Spleen (tissue), 11 donors: ENCODE measurements around the gene CCDC192. TPM values are rescaled to one million over a fixed set of nuclear protein-coding genes. Genes with fewer than 3 reads are reported as not detected.
"Not testable (repeated sequence)": the region's sequence is repeated elsewhere in the genome, so short reads cannot be mapped to it uniquely, and the experiment has no call there.

ENCODE experiments used
- DNase-seq: peaks from one replicate; pipeline ENCODE4 v3.0.0-alpha.2; 2020
- H3K27ac ChIP-seq, 8 donors: fragments of 200-600 bp; sonication (generic) in 7 of 8; 1 replicate in 4 of 8; 2 replicates in 4 of 8; pipeline versions ENCODE4 v1.5.0 to v1.8.0; 2016 to 2021; ENCODE audit warnings: inconsistent platforms in 4 of 8, mild to moderate bottlenecking in 4 of 8, moderate library complexity in 1 of 8
- H3K27me3 ChIP-seq, 7 donors: fragments of 200-600 bp; sonication (generic) in 6 of 7; replicated peaks in 1 of 7; 1 replicate in 4 of 7; 2 replicates in 3 of 7; pipeline versions ENCODE4 v1.5.0 to v1.8.0; 2016 to 2021; ENCODE audit warnings: inconsistent platforms in 3 of 7, mild to moderate bottlenecking in 1 of 7
- H3K36me3 ChIP-seq, 6 donors: fragments of 200-600 bp; sonication (generic) in 5 of 6; 1 replicate in 4 of 6; 2 replicates in 2 of 6; pipeline versions ENCODE4 v1.5.0 to v1.8.0; 2016 to 2021; ENCODE audit warnings: inconsistent platforms in 2 of 6
- H3K4me1 ChIP-seq, 6 donors: fragments of 200-600 bp; sonication (generic) in 5 of 6; 1 replicate in 3 of 6; 2 replicates in 3 of 6; pipeline versions ENCODE4 v1.5.0 to v1.8.0; 2016 to 2021; ENCODE audit warnings: inconsistent platforms in 3 of 6
- H3K4me3 ChIP-seq, 8 donors: fragments of 200-600 bp; sonication (generic) in 7 of 8; 1 replicate in 4 of 8; 2 replicates in 4 of 8; pipeline versions ENCODE4 v1.5.0 to v1.8.0; 2016 to 2021; ENCODE audit warnings: inconsistent platforms in 4 of 8, mild to moderate bottlenecking in 4 of 8, moderate library complexity in 2 of 8
- H3K9me3 ChIP-seq, 8 donors: fragments of 200-600 bp; sonication (generic) in 7 of 8; 1 replicate in 4 of 8; 2 replicates in 4 of 8; pipeline versions ENCODE4 v1.5.0 to v1.8.0; 2016 to 2021; ENCODE audit warnings: inconsistent platforms in 4 of 8
- POLR2A ChIP-seq, 3 donors: fragments of 450-650 bp; IDR thresholded peaks; one replicate each; pipeline ENCODE4 v1.5.1; 2017; ENCODE audit warnings: antibody characterized with exemption in 3 of 3, mild to moderate bottlenecking in 1 of 3
- POLR2AphosphoS5 ChIP-seq, 3 donors: sonication (generic); formaldehyde crosslinking; IDR thresholded peaks; one replicate each; pipeline ENCODE4 v1.5.1; 2017; ENCODE audit warnings: antibody characterized with exemption in 3 of 3
- WGBS, 5 donors: extraction: QIAGEN DNeasy Blood & Tissue Kit in 3 of 5; methylation state at CpG; one replicate each; pipeline versions ENCODE4 v1.1.5 to v1.1.7; 2013 to 2018; 5-methylcytosine and 5-hydroxymethylcytosine counted together
- intact Hi-C: fragments of 100-400 bp; cut with DNase I; formaldehyde crosslinking; loops from one replicate; pipeline ENCODE4 v1.15.0; 2023; ENCODE audit warnings: low total_unique reads
- polyA plus RNA-seq, 3 donors: library from polyadenylated mRNA; stranded (reverse); fragments of 200-250 nt; gene quantifications; one replicate each; pipeline ENCODE4 v1.2.1, GENCODE V29; 2013
- total RNA-seq, 7 donors: library from RNA; depleted of rRNA in 3 of 7; stranded (reverse); fragments of >200 nt in 3 of 7; fragmentation: NEBNext Ultra II Directional in 4 of 7; extraction: Animal tissue kit (Norgen Biotek cat#: 25700) in 4 of 7; gene quantifications; one replicate each; pipeline versions ENCODE4 v1.1.0 to v1.2.1, GENCODE V29; 2016 to 2021
- TF ChIP-seq, protein P1 (sequence below), 11 experiments: fragments of 200-600 bp in 7 of 11; fragments of 450-650 bp in 4 of 11; sonication (generic) in 4 of 11; IDR thresholded peaks in 8 of 11; conservative IDR thresholded peaks in 3 of 11; 1 replicate in 7 of 11; 2 replicates in 4 of 11; pipeline versions ENCODE4 v1.4.0 to v1.8.0; 2016 to 2021; ENCODE audit warnings: antibody characterized with exemption in 11 of 11, inconsistent platforms in 4 of 11, mild to moderate bottlenecking in 1 of 11
- donor health status: healthy with polysubstance abuse.
- donor health status: DM: no; HTN: no; CAD: no; lungs with moderate emphysema.
- donor health status: DM: no; HTN: no; CAD: no.
- donor health status: Bipolar disorder and iron deficiency.
- donor health status: healthy.
- donor health status: DM: no; HTN: no; CAD: no.
- donor health status: DM: yes; HTN: yes; CAD: no.

The CCDC192 gene
- total and polyA plus RNA-seq, 10 donors, result not detected

DNA sequence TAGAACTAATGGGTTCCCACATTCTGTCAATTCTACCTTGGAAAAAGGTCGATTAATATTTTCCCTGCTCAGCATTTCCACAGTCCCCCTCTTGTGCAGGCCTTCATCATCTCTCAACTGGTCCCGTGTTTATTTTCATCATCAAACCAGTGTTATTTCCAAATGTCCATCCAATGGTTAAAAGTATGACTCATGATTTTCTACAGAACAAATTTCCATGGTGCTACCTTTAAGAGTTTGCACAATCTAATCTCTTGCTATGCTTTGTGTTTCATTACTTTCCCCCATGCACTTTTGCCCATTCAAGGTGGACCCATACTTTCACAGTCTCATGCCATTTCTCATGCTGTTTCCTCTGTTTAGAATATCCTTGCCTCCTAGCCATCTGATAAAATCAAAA, 143.7 kb downstream of the CCDC192 start:
- TF ChIP-seq POLR2A (IDR thresholded peaks at IDR 0.05) (no peak), POLR2AphosphoS5 (IDR thresholded peaks at IDR 0.05) (no peak)
- TF ChIP-seq, protein P1, sequence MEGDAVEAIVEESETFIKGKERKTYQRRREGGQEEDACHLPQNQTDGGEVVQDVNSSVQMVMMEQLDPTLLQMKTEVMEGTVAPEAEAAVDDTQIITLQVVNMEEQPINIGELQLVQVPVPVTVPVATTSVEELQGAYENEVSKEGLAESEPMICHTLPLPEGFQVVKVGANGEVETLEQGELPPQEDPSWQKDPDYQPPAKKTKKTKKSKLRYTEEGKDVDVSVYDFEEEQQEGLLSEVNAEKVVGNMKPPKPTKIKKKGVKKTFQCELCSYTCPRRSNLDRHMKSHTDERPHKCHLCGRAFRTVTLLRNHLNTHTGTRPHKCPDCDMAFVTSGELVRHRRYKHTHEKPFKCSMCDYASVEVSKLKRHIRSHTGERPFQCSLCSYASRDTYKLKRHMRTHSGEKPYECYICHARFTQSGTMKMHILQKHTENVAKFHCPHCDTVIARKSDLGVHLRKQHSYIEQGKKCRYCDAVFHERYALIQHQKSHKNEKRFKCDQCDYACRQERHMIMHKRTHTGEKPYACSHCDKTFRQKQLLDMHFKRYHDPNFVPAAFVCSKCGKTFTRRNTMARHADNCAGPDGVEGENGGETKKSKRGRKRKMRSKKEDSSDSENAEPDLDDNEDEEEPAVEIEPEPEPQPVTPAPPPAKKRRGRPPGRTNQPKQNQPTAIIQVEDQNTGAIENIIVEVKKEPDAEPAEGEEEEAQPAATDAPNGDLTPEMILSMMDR (IDR thresholded peaks at IDR 0.05 in 8 of 11, conservative IDR thresholded peaks at IDR 0.05 in 3 of 11), result no peak
- H3K4me1 ChIP-seq, result no peaks in the 10 kb centered on the region
- no peak overlapping the region for H3K27ac ChIP-seq
- intact Hi-C loops, result no loop called here
- DNase-seq, result no peak
- H3K36me3 ChIP-seq, result no peaks in the 10 kb centered on the region
- H3K27me3 ChIP-seq, result no peaks in the 10 kb centered on the region
- WGBS, 5 donors, result 76 to 91% (median 89%) methylated on average over 2 of the region's 2 CpGs
- H3K9me3 ChIP-seq, result no peaks in the 10 kb centered on the region
- no peak overlapping the region for H3K4me3 ChIP-seq

- H3K36me3 ChIP-seq, H3K4me1 ChIP-seq, H3K4me3 ChIP-seq, H3K27ac ChIP-seq, DNase-seq, intact Hi-C loops, H3K27me3 ChIP-seq, H3K9me3 ChIP-seq: not testable (repeated sequence)
- WGBS, 5 donors, result 92 to 97% (median 95%) methylated on average over 5 of the region's 5 CpGs
These were observed 144.4 kb downstream of the CCDC192 start for GRCh38 chr5:127847641-127848040.

GRCh38 chr5:127848098-127848497, 144.9 kb downstream of the CCDC192 start:
- WGBS, 5 donors, result 42 to 73% (median 46%) methylated on average over 1 of the region's 1 CpG
- no peaks in the 10 kb centered on the region for H3K27me3 ChIP-seq
- no peaks in the 10 kb centered on the region for H3K9me3 ChIP-seq
- DNase-seq, result no peak
- H3K4me1 ChIP-seq, result no peaks in the 10 kb centered on the region
- no peaks in the 10 kb centered on the region for H3K36me3 ChIP-seq
- TF ChIP-seq POLR2A (IDR thresholded peaks at IDR 0.05) (no peak), POLR2AphosphoS5 (IDR thresholded peaks at IDR 0.05) (no peak)
- TF ChIP-seq, protein P1 (IDR thresholded peaks at IDR 0.05 in 8 of 11, conservative IDR thresholded peaks at IDR 0.05 in 3 of 11), result no peak
- H3K4me3 ChIP-seq, result no peak overlapping the region
- intact Hi-C loops, result no loop called here
- no peak overlapping the region for H3K27ac ChIP-seq

GRCh38 chr5:127849408-127849807, 146.2 kb downstream of the CCDC192 start:
- DNase-seq, result no peak
- intact Hi-C loops, result no loop called here
- H3K27ac ChIP-seq, result no peak overlapping the region
- H3K27me3 ChIP-seq, result no peaks in the 10 kb centered on the region
- WGBS, 5 donors, result 91 to 98% (median 93%) methylated on average over 2 of the region's 2 CpGs
- no peak for TF ChIP-seq POLR2A (IDR thresholded peaks at IDR 0.05)
- TF ChIP-seq POLR2AphosphoS5 (IDR thresholded peaks at IDR 0.05), result no peak
- TF ChIP-seq, protein P1 (IDR thresholded peaks at IDR 0.05 in 8 of 11, conservative IDR thresholded peaks at IDR 0.05 in 3 of 11), result no peak
- no peak overlapping the region for H3K4me3 ChIP-seq
- no peaks in the 10 kb centered on the region for H3K36me3 ChIP-seq
- no peaks in the 10 kb centered on the region for H3K4me1 ChIP-seq
- no peaks in the 10 kb centered on the region for H3K9me3 ChIP-seq

DNA sequence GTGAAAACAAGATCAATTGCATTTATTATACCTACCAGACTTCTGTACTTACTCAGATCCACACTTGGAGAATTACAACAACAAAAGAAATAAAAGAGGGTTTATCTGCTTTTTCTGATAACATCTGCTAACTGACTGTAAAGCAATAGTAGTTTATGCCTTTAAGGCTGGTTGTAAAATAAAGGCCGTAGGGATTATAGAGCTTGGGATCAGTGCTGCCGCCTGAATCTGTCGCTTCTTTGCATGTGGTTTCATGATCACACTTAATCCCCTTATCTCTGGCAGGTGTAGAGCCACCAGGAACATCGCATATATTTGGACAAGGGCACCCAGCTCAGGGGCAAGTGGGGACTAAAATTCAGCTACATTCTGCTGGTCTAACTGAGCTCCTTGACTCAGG, 146.7 kb downstream of the CCDC192 start:
- no peak overlapping the region for H3K27ac ChIP-seq
- intact Hi-C loops, result no loop called here
- DNase-seq, result no peak
- 86 to 96% (median 92%) methylated on average over 4 of the region's 4 CpGs for WGBS, 5 donors
- no peaks in the 10 kb centered on the region for H3K27me3 ChIP-seq
- no peaks in the 10 kb centered on the region for H3K36me3 ChIP-seq
- H3K4me1 ChIP-seq, result no peaks in the 10 kb centered on the region
- H3K9me3 ChIP-seq, result no peaks in the 10 kb centered on the region
- TF ChIP-seq POLR2A (IDR thresholded peaks at IDR 0.05) (no peak), POLR2AphosphoS5 (IDR thresholded peaks at IDR 0.05) (no peak)
- TF ChIP-seq, protein P1 (IDR thresholded peaks at IDR 0.05 in 8 of 11, conservative IDR thresholded peaks at IDR 0.05 in 3 of 11), result no peak
- H3K4me3 ChIP-seq, result no peak overlapping the region
